ENCODE measurements around the gene BIK.

Gene BIK

DNA sequence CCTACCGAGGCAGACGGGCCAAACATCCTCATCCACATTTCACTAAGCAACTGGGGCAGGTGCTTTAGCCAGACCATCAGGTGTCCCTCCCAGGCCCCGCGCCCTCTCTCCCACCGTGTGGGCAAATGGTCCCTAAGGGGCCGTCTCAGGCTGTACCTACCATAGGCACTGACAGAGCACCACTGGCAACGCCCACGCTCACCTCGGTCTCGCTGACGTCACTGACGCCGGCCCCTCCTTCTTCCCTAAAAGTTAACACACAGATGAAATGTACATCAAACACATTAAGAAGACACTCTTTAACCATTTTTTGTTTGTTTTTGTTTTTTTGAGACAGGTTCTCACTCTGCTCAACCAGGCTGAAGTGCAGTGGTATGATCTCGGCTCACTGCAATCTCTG is 30.8 kb upstream of the BIK start:
- intact Hi-C loops (cut with DNase I; ENCODE audit: low total_unique reads), result no loop called here
- H3K27me3 ChIP-seq, result no peaks in the 10 kb centered on the region
- no peaks in the 10 kb centered on the region for H3K4me1 ChIP-seq
- no peaks in the 10 kb centered on the region for H3K9me3 ChIP-seq
- no peak overlapping the region for H3K4me3 ChIP-seq
- TF ChIP-seq, protein P1, sequence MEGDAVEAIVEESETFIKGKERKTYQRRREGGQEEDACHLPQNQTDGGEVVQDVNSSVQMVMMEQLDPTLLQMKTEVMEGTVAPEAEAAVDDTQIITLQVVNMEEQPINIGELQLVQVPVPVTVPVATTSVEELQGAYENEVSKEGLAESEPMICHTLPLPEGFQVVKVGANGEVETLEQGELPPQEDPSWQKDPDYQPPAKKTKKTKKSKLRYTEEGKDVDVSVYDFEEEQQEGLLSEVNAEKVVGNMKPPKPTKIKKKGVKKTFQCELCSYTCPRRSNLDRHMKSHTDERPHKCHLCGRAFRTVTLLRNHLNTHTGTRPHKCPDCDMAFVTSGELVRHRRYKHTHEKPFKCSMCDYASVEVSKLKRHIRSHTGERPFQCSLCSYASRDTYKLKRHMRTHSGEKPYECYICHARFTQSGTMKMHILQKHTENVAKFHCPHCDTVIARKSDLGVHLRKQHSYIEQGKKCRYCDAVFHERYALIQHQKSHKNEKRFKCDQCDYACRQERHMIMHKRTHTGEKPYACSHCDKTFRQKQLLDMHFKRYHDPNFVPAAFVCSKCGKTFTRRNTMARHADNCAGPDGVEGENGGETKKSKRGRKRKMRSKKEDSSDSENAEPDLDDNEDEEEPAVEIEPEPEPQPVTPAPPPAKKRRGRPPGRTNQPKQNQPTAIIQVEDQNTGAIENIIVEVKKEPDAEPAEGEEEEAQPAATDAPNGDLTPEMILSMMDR (IDR thresholded peaks at IDR 0.05), result no peak
- peaks cover 0 to 31% (median 4%) of the 10 kb centered on the region in 3 donors for H3K36me3 ChIP-seq
- no peak for DNase-seq
- H3K27ac ChIP-seq, result no peak overlapping the region

DNA sequence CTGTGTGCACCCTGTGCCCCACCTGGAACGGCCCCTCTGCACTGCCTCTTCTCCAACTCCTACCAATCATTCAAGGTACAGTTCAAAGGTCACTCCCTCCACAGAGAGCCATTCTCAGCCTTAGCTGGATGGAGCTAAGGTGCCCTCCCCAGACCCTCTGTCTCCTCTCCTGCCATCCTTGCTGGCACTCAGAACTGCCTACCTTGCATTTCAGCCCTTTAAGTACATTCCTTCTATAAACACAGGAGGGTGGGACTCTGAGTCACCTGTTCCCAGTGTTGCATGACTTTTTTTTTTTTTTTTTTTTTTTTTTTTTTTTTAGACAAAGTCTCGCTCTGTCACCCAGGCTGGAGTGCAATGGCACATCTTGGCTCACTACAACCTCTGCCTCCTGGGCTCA is 29.9 kb upstream of the BIK start:
- Histone ChIP-seq H3K9me3 (no peaks in the 10 kb centered on the region), H3K4me1 (no peaks in the 10 kb centered on the region), H3K4me3 (no peak overlapping the region), H3K27ac (no peak overlapping the region), H3K36me3 (peaks cover 0 to 22% (median 0%) of the 10 kb centered on the region in 3 donors), H3K27me3 (no peaks in the 10 kb centered on the region)
- no peak for DNase-seq
- TF ChIP-seq, protein P1 (IDR thresholded peaks at IDR 0.05), result no peak
- intact Hi-C loops (cut with DNase I; ENCODE audit: low total_unique reads), result no loop called here

DNA sequence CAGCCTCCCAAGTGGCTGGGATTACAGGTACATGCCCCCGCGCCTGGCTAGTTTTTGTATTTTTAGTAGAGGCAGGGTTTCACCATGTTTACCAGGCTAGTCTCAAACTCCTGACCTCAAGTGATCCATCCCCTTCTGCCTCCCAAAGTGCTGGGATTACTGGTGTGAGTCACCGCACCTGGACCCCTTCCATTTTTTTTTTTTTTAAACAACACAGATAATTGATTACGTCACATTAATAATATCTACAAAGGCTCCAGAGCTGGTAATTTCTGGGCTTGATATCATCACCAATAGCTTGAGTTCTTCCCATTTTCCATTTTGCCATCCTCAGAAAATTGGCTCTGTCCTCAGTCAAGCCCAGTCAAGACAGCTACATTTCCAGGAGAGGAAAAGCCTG is 28.6 kb upstream of the BIK start:
- Histone ChIP-seq H3K4me3 (no peak overlapping the region), H3K9me3 (no peaks in the 10 kb centered on the region), H3K4me1 (no peaks in the 10 kb centered on the region), H3K36me3 (peaks cover 0 to 21% (median 0%) of the 10 kb centered on the region in 3 donors), H3K27ac (no peak overlapping the region), H3K27me3 (no peaks in the 10 kb centered on the region)
- DNase-seq, result no peak
- TF ChIP-seq, protein P1 (IDR thresholded peaks at IDR 0.05), result no peak
- intact Hi-C loops (cut with DNase I; ENCODE audit: low total_unique reads), result no loop called here

DNA sequence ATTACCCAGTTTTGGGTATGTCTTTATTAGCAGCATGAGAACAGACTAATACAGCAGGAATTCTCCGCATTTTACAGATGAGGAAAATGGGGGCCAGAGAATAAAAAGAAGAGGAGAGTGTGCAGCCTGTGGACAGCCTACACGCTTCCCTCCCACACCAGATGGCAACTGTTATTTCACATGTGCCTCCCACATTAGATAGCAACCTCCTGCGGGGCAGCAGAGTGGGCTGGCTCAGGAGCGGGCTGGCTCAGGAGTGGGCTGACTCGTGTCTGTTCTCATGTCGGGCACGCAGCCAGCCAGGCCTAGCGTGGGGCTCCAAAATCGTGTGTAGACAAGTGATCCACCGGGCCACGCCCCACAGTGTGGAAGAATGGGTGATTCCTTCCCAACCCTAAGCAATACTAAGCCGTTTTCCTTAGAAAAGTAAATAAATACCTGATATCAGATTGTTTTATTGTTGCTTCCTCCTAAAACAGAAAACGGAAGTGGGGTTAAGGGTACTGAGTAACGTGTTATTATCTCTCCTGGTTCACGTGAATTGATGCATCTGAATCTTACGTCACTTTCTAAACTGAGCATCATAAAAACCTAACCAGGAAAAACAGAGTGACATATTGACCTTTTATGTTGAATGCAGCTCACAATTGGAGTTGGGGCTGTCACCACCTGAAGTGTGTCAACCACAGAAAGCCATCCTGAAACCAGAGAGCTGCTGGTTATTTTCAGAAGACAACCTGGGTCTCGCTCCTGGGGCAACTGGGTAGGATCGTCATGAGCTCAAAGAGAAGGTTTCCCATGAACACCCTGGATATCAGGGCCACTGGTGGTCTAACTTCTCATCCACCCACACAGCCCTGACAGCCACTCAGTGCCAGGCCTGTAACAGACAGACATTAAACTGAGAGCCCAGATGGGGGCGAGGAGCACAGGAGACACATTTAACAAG is 24.6 kb upstream of the BIK start:
- intact Hi-C loops (cut with DNase I; ENCODE audit: low total_unique reads), result no loop called here
- Histone ChIP-seq H3K4me3 (no peak overlapping the region), H3K27ac (no peak overlapping the region), H3K9me3 (no peaks in the 10 kb centered on the region), H3K27me3 (no peaks in the 10 kb centered on the region), H3K4me1 (peaks cover 0 to 12% (median 5%) of the 10 kb centered on the region in 4 donors), H3K36me3 (no peaks in the 10 kb centered on the region)
- TF ChIP-seq, protein P1 (IDR thresholded peaks at IDR 0.05), result no peak
- DNase-seq, result no peak

DNA sequence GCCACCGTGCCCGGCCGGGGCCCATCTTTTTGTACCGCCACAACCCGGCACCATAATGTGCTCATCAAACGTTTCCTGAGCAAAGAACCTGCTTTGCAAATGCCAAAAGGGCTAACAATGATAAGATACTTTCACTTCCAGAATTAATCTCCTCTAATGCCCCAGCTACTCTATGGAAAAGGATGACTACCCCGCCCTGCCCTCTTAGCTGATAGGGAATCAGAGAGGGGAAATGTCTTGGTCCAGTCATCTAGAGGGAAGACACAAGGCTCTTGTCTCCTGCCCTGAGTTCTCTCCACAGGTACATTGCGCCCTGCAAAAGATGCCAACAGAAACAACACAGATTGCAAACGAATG is 21.9 kb upstream of the BIK start:
- no peak for DNase-seq
- H3K9me3 ChIP-seq, result no peaks in the 10 kb centered on the region
- no peaks in the 10 kb centered on the region for H3K27me3 ChIP-seq
- peaks cover 0 to 12% (median 5%) of the 10 kb centered on the region in 4 donors for H3K4me1 ChIP-seq
- TF ChIP-seq, protein P1 (IDR thresholded peaks at IDR 0.05), result no peak
- peak overlapping the region; percentile 65 to 75 for H3K4me3 ChIP-seq
- peak overlapping the region; percentile 6 to 49 for H3K27ac ChIP-seq
- H3K36me3 ChIP-seq, result no peaks in the 10 kb centered on the region
- intact Hi-C loops (cut with DNase I; ENCODE audit: low total_unique reads), result no loop called here
